HG03342 (cell line): Measurements from ENCODE around the gene DAO.

Source experiments
- ATAC-seq: cut with Tn5 transposase; IDR thresholded peaks from one replicate; pipeline ENCODE4 v1.9.1; 2021; ENCODE audit warnings: mild to moderate bottlenecking, moderate library complexity; ENCODE audit not compliant: unreplicated experiment

DAO gene

GRCh38 chr12:108875280-108875679 lies 4.6 kb upstream of the DAO start:
- ATAC-seq, result no peak

GRCh38 chr12:108875682-108876361 lies 4.1 kb upstream of the DAO start:
- no peak for ATAC-seq

DNA sequence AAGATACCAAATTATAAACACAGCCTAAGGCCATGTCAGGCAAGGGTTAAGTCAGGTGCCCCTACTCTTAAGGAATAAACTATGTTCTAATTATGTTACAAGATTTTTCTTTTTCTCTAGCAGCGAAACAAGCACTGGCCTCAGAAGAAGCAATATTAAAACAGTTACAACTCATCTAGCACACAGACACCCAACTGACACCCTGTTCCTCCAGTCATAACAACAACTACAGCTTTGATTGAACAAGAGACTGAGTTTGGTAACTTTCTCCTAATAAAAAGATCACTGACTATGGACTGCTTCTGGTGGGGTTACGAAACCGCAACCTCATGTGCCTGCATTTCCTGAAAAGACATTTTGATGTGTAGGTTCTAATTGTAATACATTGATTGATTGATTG lies 3.3 kb upstream of the DAO start:
- ATAC-seq, result no peak

DNA sequence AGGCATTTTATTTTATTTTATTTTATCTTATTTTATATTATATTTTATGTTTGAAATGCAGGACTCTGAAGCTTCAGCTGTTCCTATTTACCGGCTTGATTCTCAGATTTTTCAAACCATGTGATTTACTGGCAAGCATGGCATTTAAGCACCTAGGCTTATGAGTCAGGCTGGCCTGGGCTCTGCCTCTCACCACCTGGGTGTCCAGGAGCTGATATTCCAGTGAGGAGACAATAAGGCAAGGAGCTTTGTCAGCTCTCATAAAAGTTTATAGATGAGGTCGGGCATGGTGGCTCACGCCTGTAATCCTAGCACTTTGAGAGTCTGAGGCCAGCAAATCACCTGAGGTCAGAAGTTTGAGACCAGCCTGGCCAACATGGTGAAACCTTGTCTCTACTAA lies 2.1 kb downstream of the DAO start:
- no peak for ATAC-seq

- no peak for ATAC-seq
These were observed 4.5 kb downstream of the DAO start for GRCh38 chr12:108884116-108885012.

- no peak for ATAC-seq
These were observed 7.2 kb downstream of the DAO start for GRCh38 chr12:108886873-108887629.

- no peak for ATAC-seq
These were observed 8.1 kb downstream of the DAO start for GRCh38 chr12:108888031-108888430.

- no peak for ATAC-seq
These were observed 10.3 kb downstream of the DAO start for GRCh38 chr12:108890208-108890607.

- no peak for ATAC-seq
These were observed 15.4 kb downstream of the DAO start for GRCh38 chr12:108895220-108895802.

- ATAC-seq, result no peak
These were observed 16.4 kb downstream of the DAO start for GRCh38 chr12:108896336-108896735.

DNA sequence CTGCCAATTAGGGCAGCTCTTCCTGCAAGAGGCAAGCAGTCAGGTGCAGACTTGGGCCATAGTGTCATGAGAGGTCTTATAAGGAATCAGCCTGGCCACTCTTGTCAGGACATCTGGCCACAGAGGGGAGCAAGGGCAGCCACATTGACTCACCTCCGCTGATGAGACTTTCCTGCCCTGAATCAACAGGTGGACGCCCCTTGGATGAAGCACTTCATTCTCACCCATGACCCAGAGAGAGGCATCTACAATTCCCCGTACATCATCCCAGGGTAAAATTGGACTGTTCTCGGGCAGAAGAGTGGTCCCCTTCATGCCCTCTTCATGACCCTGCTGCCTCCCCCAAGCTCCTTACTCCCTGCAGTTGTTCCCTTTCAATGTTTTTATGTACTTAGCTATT lies 16.9 kb downstream of the DAO start:
- no peak for ATAC-seq

- no peak for ATAC-seq
These were observed 19.3 kb downstream of the DAO start for GRCh38 chr12:108899145-108899544.

- no peak for ATAC-seq
These were observed 25.8 kb downstream of the DAO start for GRCh38 chr12:108905725-108906124.

GRCh38 chr12:108906971-108907370 lies 27.1 kb downstream of the DAO start:
- ATAC-seq, result no peak

DNA sequence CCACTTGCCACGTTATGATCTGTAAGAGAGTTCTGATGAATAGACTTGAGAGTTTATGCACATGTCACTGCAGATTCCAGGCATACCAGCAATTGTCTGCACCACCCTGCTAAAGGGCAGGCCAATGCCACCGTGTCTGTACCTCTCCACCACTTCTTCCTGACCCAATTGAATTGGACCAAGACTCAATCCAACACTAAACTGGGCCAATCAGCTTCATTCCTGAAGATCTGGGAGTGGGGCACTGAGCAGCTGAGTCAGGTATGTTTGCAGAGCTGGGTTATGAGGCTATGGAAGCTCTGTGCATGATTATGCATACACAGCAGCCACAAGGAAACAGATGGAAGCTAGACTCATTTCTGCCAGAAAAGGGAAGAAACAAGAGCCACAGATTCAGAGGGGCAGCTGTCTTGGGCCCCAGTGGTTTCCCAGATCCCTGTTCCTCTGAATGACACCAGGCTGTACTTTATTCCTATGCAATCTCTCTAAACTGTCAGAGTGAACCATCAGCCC lies 28.0 kb downstream of the DAO start:
- ATAC-seq, result no peak

- no peak for ATAC-seq
These were observed 30.4 kb downstream of the DAO start for GRCh38 chr12:108910336-108910735.

DNA sequence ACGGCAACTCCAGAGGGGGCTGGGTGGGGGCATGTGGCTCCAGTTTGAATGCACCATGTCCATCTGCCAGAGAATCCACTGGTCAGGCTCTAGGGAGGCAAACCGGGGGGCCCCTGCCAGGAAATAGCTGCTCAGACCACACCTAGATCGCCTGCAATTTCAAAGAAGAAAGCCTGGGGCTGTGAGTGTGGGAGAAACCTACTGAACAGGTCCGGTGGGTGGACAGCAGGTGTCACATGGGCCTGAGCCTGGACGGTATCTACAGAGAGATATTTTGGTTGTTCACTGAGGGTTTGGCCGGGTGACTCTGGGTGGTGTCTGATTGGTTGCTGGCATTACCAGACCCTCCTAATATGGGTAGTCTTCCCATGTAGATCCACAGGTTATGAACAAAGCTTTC lies 32.0 kb downstream of the DAO start:
- ATAC-seq, result no peak

DNA sequence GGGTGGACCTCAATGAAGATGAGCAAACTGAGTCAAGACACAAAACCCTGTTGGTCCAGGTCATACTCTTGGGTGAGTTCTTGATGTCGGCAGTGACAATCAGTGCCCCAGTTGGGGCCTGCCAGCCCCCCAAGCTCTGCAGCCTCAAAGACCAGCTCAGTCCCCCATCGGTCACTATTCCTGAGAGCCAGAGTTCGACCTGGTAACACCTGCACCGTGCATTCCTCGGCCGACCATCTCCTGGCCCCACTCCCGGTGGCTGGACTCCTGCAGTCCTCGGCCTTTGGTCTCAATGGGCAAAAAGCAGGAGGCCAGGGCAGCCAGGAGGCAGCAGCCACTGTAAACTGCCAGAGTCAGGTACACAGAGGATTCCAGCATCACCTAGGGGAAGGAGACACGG lies 32.5 kb downstream of the DAO start:
- ATAC-seq, result no peak

GRCh38 chr12:108914121-108914531 lies 34.2 kb downstream of the DAO start:
- ATAC-seq, result no peak

- no peak for ATAC-seq
These were observed 35.8 kb downstream of the DAO start for GRCh38 chr12:108915632-108916133.

DNA sequence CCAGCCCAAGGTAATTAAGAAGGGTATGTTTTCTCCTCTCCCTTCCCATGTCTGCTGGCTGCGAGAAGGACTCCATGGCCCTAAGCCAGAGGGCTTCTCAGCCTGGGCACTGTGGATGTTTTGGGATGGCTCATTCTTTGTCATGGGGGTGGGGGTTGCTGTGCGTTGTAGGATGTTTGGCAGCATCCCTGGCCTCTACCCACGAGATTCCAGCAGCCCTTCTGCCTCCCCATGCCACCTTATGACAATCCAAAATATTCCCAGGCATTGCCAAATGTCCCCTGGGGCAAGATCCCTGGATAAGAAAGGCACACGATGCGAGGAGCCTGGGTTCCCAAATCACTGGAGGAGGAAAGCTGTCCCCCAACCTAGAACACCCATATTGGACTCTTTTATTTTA lies 36.4 kb downstream of the DAO start:
- ATAC-seq, result no peak
